Cortex of kidney (tissue), 1 donor: ENCODE data around the gene CRIP1.

Experiments used
- DNase-seq: peaks from one replicate; lab custom pipeline; 2025; lab: John Stamatoyannopoulos, UW

The CRIP1 gene

DNA sequence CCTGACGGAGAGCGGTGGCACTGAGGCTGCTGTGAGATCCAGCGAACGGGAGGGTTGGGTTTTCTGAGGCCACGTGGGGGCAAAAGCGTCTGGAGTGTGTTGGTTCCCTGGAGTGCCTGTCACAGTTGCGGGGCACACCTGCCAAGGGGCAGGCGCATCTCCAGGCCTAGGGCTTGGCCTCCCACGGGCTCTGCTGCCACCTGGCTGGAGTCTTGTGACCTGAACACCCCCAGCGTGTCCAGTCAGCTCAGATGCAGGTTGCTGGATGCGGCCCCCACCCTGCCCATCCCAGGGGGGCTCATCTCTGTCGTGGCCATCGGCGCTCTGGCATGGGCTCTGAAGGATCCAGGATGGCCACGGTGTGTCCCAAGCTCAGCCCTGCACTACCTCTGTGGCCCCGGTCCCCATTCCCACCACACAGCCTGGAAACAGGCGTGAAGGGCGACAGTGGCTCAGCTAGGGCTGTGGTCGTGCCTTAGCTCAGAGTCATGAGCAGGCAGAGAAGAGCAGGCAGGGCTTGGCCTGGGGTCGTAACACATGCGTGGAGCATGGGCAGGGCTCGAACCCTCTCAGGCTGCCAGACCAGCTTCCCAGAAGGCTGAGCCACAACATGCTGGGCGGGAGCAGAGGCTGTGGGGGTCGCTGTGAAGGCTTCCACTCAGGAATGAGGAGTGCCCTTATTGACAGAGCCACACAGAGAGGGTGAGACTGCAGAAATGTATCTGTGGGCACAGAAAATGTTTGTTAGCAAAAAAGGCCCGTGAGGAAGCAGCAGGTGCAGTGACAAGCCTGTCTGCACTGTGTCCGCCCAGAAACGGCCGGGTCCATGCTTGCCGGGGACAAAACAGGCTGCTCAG is 35.6 kb upstream of the CRIP1 start:
- DNase-seq, result no peak

- DNase-seq, result no peak
Observed at GRCh38 chr14:105452963-105453362, 33.7 kb upstream of the CRIP1 start.

DNA sequence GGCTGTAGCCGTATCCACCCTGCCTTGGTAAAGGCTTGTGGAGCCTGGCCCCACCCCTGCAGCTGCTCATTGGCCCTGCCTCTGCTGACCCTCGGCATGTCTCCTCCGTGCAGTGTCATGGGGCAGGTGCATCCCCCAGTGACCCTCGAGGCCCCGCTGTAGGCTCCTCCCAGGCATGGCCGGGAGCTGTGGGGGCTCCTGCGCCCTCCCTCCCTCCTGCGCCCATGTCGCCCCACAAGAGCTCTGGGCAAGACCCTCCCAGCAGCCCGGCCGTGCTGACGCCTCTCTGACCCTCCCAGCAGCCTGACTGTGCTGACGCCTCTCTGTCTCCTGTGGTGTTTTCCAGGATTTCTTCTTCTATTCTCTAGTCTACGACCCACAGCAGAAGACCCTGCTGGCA is 32.8 kb upstream of the CRIP1 start:
- no peak for DNase-seq

DNA sequence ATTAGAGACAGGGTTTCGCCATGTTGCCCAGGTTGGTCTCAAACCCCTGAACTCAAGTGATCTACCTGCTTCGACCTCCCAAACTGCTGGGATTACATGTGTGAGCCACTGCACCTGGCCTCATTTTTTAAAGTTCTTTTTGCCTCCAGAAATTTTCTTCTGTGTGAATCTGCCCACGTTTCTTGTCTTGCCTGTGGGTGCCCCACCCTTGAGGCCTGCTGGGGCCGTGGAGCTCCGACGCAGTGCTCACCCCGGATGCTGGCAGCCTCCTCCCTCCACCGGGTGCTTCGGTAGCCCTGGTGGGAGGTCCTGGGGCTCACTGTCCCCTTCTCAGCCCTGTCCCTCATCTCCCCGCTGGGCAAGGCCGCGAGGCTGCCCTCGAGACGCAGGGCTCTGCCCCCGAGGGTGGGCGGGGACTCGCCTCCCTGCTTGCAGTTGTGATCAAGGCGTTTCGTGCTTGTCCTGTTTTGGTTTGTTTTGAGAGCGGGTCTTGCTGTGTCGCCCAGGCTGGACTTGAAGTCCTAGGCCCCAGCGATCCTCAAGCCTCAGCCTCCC is 31.5 kb upstream of the CRIP1 start:
- DNase-seq, result no peak

DNA sequence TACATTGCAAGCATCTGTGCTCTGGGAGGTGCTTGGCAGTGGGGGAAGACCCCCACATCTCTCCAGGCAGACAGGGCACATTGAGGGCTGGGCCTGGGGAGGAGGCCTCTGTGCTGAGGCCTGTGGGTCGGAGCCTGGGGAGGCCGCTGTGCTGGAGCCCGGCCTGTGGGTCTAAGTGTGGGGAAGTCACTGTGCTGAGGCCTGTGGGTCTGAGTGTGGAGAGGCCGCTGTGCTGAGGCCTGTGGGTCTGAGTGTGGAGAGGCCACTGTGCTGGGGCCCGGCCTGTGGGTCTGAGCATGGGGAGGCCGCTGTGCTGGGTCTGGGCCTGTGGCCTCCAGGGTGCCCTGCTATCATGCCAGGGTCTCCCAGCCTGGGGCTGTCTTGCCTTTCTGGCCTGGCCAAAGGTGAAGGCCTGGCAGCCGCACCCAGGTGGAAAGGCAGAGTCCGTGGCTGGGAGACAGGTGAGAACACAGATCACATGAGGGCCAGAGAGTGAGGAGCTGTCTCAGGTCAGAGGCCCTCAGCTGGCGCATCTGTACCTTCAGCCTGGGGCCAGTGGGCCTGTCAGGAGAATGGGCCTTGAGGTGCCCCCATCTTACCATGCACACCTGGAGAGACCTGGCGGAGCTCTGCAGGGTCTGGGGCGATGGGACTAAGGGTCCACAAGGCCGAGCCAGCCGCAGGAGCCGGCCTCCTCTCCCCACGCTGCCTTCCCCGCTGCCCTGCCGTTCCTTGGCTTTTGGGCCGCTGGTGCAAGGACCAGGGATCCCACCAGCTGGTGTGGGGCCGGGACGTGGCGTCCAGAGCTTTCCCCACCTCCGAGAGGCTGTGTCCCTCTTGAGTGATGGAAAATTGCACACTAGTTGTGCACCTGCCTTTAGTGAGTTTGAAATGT is 30.7 kb upstream of the CRIP1 start:
- no peak for DNase-seq

DNA sequence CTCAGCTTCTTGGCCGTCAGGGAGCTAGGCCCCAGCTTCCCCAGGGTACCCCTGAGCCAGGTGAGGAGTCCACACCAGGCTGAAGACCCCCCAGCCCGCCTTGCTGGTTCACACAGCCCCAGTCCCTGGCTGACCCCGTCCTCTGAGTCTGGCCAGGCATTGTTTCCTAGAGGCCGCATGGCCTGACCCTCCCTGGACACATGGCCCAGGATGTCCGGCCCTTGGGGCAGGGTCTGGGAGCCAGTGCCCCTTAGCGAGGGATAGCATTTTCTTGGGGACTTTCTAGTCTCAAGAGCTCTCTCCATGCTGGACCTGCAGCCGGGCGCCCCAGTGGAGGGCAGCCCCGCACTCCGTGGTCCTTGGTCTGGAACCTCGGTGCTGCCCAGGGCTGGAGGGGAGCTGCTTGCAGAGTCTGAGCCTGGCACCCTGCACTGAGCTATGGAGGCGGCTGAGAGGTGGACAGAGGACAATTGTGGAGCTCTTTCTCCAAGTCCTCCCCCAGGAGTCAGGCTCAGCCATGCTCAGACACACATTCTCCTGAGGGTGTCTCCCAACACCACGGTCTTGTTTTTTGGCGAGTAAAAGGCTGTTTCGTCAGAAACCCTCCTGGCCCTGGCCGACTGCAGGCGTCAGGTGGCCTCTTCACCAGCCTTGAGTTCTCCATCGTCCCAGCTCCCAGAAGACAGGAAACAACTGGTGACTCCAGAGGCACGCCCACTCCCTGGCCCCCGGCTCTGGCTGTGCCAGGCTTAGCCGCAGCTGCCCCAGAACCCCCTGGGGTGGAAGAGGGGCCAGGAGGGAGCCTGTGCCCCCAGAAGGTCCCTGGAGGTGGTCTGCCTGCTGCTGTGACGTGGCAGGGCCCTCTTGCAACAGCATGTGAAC is 29.7 kb upstream of the CRIP1 start:
- no peak for DNase-seq

GRCh38 chr14:105458010-105458409 is 28.7 kb upstream of the CRIP1 start:
- no peak for DNase-seq

DNA sequence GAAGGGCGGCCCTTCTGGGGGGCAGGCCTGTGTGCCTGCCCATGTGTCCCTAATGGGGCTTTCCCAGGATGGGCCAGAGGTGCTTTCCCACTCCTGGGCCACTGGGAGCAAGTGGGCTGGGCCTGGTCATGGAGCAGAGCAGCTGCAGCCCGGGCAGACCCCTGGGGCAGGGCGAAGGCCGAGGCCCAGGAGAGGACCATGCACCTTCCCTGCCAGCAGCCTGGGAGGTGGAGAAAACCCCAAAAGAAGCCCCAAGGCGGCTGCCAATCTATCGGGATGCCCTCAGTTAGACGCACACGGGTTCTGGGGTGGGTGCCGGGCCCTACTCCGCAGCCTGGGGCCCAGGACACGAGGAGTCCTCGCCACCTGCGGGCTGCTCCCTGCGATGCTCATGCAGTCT is 28.1 kb upstream of the CRIP1 start:
- DNase-seq, result no peak

GRCh38 chr14:105460116-105460515 is 26.6 kb upstream of the CRIP1 start:
- DNase-seq, result no peak

DNA sequence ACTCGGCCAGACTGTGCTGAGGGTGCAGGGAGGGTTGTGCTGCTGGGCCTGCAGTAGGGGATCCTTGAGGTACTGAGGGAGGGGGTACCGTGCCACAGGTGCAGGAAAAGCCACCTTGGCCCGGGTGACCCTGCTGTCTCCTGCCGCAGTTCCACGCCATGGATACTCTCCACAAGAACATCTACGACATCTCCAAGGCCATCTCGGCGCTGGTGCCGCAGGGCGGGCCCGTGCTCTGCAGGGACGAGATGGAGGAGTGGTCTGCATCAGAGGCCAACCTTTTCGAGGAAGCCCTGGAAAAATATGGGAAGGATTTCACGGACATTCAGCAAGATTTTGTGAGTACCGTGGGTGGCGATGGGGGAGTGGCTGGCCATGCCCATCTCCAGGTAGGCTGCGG is 26.1 kb upstream of the CRIP1 start:
- no peak for DNase-seq

- no peak for DNase-seq
Observed at GRCh38 chr14:105461903-105462302, 24.8 kb upstream of the CRIP1 start.

- no peak for DNase-seq
Observed at GRCh38 chr14:105464501-105464900, 22.2 kb upstream of the CRIP1 start.

DNA sequence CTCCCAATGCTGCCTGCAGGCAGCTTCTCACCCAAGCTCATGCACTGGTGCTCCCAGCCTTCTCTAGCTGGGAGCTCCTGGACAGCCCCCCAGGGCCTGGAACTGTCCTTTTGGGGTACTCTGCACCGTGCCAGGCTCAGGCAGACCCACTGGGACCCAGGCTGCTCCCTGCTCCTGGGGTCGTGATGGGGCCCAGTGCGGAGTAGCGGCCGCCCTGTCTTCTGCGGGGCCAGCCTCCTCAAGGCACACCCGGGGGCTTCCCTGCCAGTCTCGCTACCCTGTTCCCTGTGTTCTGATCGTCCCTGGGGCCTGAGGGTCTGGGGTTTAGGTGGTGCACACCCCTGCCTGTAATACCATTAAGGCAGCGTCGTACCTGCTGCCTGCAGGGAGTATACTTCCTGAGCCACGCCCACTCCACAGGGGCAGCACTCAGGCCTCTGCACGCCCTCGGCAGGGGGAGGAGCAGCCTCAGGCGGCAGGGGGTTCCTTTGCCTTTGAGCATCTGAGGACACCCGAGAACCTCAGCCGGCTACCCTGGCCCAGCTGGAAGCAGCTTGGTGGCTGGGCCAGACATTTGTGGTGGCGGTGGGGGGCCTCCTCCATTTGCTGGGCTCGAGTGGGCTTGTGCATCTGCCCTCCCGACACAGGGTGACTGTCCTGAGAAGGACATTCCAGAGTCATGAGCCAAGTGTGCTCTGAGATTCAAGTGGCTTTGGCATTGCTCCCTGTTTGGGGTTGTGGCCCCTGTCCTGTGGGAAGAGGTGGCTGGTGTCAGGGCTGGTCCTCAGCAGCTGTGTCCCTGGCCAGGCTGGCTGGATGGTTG is 21.3 kb upstream of the CRIP1 start:
- no peak for DNase-seq

DNA sequence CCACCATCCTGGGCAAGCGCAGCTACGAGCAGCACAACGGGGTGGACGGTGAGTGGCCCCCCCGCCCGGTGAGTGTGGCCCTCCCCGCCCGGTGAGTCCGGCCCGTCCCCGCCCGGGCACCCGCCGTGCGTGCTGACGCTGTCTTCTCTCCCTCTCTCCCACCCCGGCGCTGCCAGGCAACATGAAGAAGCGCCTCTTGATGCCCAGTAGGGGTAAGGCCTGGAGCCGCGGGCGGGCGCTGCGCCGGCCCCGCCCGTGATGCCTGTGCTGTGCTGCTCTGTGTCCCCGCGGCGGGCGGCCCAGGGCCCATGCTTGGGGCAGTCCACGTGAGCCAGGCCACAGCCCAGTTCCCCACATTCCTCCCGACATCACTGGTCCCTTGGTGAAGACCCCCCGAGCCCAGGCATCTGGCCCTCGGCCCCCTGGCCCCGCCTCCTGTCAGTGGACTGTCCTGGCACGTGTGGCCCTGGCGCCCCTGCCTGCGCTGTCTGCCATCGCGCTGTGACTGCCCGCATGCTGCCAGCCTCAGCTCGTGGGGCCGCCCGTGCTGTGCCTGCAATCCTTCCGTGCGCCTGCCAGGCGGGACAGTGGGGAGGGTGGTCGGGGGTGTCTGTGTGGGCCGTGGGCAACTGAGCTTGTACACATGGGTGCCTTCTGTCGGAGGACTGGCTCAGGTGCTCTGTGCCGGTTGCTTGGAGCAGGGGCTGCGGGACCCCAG is 20.0 kb upstream of the CRIP1 start:
- no peak for DNase-seq

- DNase-seq, result no peak
Observed at GRCh38 chr14:105467249-105467941, 19.3 kb upstream of the CRIP1 start.

GRCh38 chr14:105467942-105468471 is 18.7 kb upstream of the CRIP1 start:
- no peak for DNase-seq

GRCh38 chr14:105468621-105469241 is 18.0 kb upstream of the CRIP1 start:
- no peak for DNase-seq

DNA sequence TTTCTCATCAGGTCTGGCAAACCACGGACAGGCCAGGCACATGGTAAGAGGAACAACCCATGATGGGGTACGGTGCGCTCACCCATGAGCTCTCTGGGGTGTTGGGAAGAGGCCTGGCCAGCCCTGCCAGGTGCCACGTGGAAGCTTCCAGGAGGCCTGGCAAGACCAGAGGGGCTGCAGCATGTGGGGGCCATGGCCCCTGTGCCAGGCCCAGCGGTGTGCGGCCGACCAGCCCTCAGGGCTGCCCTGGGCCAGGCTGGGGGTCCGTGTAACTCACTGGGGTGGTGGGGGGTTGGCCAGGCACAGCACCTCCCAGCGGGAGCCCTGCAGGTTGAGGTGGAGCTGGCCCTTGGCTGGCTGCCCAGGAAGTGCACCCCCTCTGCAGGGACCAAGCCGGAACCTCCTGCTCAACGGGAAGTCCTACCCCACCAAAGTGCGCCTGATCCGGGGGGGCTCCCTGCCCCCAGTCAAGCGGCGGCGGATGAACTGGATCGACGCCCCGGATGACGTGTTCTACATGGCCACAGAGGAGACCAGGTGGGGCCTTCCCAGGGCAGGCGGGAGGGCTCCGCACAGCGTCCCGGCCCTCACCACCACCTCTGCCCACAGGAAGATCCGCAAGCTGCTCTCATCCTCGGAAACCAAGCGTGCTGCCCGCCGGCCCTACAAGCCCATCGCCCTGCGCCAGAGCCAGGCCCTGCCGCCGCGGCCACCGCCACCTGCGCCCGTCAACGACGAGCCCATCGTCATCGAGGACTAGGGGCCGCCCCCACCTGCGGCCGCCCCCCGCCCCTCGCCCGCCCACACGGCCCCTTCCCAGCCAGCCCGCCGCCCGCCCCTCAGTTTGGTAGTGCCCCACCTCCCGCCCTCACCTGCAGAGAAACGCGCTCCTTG is 17.0 kb upstream of the CRIP1 start:
- no peak for DNase-seq
